HCT116 (cell line): ENCODE results near the gene MTHFS. TPM values are rescaled to one million over a fixed set of nuclear protein-coding genes. Genes with fewer than 3 reads are reported as not detected.

Experiments used
- ATAC-seq: fragments of 200-7000 bp; cut with Tn5 transposase; 2 replicates; pipeline ENCODE4 v1.9.1; 2020; ENCODE audit warnings: mild to moderate bottlenecking, moderate library complexity
- BruUV-seq: library from RNA; stranded (reverse); fragments of 400-500 nt; replicated peaks from 2 replicates; lab custom pipeline; 2021; lab: Mats Ljungman, UMichigan
- CTCF ChIA-PET: fragments of 300-600 bp; sonication (Branson Sonifier 250); formaldehyde crosslinking; loops from one replicate; lab custom pipeline; 2021; ENCODE audit warnings: antibody characterized with exemption; lab: Charles Lee
- POLR2A ChIA-PET: fragments of 300-600, 350-600 bp; sonication (Branson Sonifier 250); formaldehyde crosslinking; loops from one replicate; lab custom pipeline; 2021; ENCODE audit warnings: antibody characterized with exemption; lab: Charles Lee
- RAD21 ChIA-PET, 2 experiments: fragments of 300-600 bp; sonication (Branson Sonifier 250); formaldehyde crosslinking; loops; one replicate each; lab custom pipeline; 2023; ENCODE audit warnings: low total read pairs in 2 of 2; ENCODE audit not compliant: uncharacterized antibody in 2 of 2, unreplicated experiment in 2 of 2, low non-redundant PET in 1 of 2; lab: Charles Lee
- DNase-seq: peaks from one replicate; pipeline ENCODE4 v3.0.0-alpha.2; 2010; ENCODE audit warnings: low read depth, low spot score
- H2AFZ ChIP-seq: fragments of 200-600 bp; shearing (Covaris generic), sonication (generic); 2 replicates; pipeline ENCODE4 v1.6.1; 2017; ENCODE audit warnings: low read depth, mixed run types, mixed read lengths, antibody characterized with exemption, low read length; ENCODE audit not compliant: poor library complexity, severe bottlenecking
- H3K27ac ChIP-seq: 2 replicates; pipeline ENCODE4 v1.5.1; 2012; ENCODE audit warnings: low read depth, low read length
- H3K27me3 ChIP-seq: fragments of 200-600 bp; sonication (generic); 2 replicates; pipeline ENCODE4 v1.6.1; 2016; ENCODE audit warnings: mixed run types, low read length, mixed read lengths; ENCODE audit not compliant: insufficient read depth
- H3K36me3 ChIP-seq, 2 experiments: fragments of 200-500 bp in 1 of 2; fragments of 200-600 bp in 1 of 2; sonication (Bioruptor generic) in 1 of 2; sonication (generic) in 1 of 2; 2 replicates each; pipeline versions ENCODE4 v1.5.1 to v1.6.1; 2014 to 2016; ENCODE audit warnings: low read length in 2 of 2, inconsistent platforms in 1 of 2, mixed read lengths in 1 of 2, mixed run types in 1 of 2; ENCODE audit not compliant: insufficient read depth in 2 of 2, control insufficient read depth in 1 of 2
- H3K4me1 ChIP-seq, 2 experiments: fragments of 200-600 bp in 1 of 2; sonication (generic) in 1 of 2; 2 replicates each; pipeline versions ENCODE4 v1.5.1 to v1.6.1; 2012 to 2017; ENCODE audit warnings: low read length in 2 of 2, inconsistent platforms in 1 of 2, mild to moderate bottlenecking in 1 of 2, mixed read lengths in 1 of 2, mixed run types in 1 of 2, moderate library complexity in 1 of 2; ENCODE audit not compliant: insufficient read depth in 2 of 2, control insufficient read depth in 1 of 2
- H3K4me2 ChIP-seq: fragments of 200-600 bp; sonication (generic); 2 replicates; pipeline ENCODE4 v1.6.1; 2017; ENCODE audit warnings: mixed run types, low read length, mixed read lengths
- H3K4me3 ChIP-seq, 2 experiments: fragments of 200-600 bp in 1 of 2; sonication (generic) in 1 of 2; replicated peaks in 1 of 2; 2 replicates each; pipeline ENCODE4 v1.5.1; 2011 to 2016; ENCODE audit warnings: low read length in 2 of 2, control low read depth in 1 of 2, low read depth in 1 of 2, mild to moderate bottlenecking in 1 of 2, mixed read lengths in 1 of 2, mixed run types in 1 of 2
- H3K79me2 ChIP-seq: fragments of 200-600 bp; sonication (generic); 2 replicates; pipeline ENCODE4 v1.6.1; 2017; ENCODE audit warnings: mild to moderate bottlenecking, mixed run types, low read length, moderate library complexity, mixed read lengths; ENCODE audit not compliant: insufficient read depth
- H3K9ac ChIP-seq: fragments of 200-600 bp; sonication (generic); 2 replicates; pipeline ENCODE4 v1.6.1; 2016; ENCODE audit warnings: low read length, mixed read lengths
- H3K9me2 ChIP-seq: fragments of 200-600 bp; sonication (generic), shearing (Covaris generic); 2 replicates; pipeline ENCODE4 v1.6.1; 2017; ENCODE audit warnings: mixed run types, mild to moderate bottlenecking, moderate library complexity; ENCODE audit not compliant: insufficient read depth
- H3K9me3 ChIP-seq, 2 experiments: fragments of 200-500 bp in 1 of 2; fragments of 200-600 bp in 1 of 2; sonication (Bioruptor generic) in 1 of 2; sonication (generic) in 1 of 2; 2 replicates each; pipeline ENCODE4 v1.6.1; 2014 to 2017; ENCODE audit warnings: low read length in 2 of 2, mixed read lengths in 2 of 2, inconsistent platforms in 1 of 2, low read depth in 1 of 2, mild to moderate bottlenecking in 1 of 2, mixed run types in 1 of 2, moderate library complexity in 1 of 2; ENCODE audit not compliant: control insufficient read depth in 1 of 2, insufficient read depth in 1 of 2
- H4K20me1 ChIP-seq: fragments of 200-600 bp; sonication (generic), shearing (Covaris generic); 2 replicates; pipeline ENCODE4 v1.6.1; 2017; ENCODE audit warnings: mixed run types, mild to moderate bottlenecking, moderate library complexity; ENCODE audit not compliant: insufficient read depth
- CEBPB ChIP-seq: IDR thresholded peaks from 2 replicates; pipeline ENCODE4 v1.6.1; 2012; ENCODE audit warnings: low read depth
- EGR1 ChIP-seq: IDR thresholded peaks from 2 replicates; pipeline ENCODE4 v1.6.1; 2012; ENCODE audit warnings: low read depth
- POLR2A ChIP-seq: IDR thresholded peaks from 2 replicates; pipeline ENCODE4 v1.7.0; 2011; ENCODE audit warnings: borderline replicate concordance; ENCODE audit not compliant: insufficient read depth, insufficient read length; ENCODE audit errors: extremely low read depth
- POLR2AphosphoS5 ChIP-seq: IDR thresholded peaks from 2 replicates; pipeline ENCODE4 v1.6.1; 2011; ENCODE audit warnings: mild to moderate bottlenecking, low read depth, low read length, moderate library complexity
- RAD21 ChIP-seq: IDR thresholded peaks from 2 replicates; pipeline ENCODE4 v1.6.1; 2012; ENCODE audit warnings: low read depth, mild to moderate bottlenecking
- TCF7L2 ChIP-seq: IDR thresholded peaks from 2 replicates; pipeline ENCODE4 v1.7.0; 2011; ENCODE audit warnings: borderline replicate concordance, inconsistent platforms; ENCODE audit not compliant: insufficient read depth, insufficient read length; ENCODE audit errors: extremely low read depth
- intact Hi-C: fragments of 100-400 bp; cut with micrococcal nuclease; formaldehyde crosslinking; loops from 2 replicates; pipeline ENCODE4 v1.10.0; 2022
- total RNA-seq: library from RNA; stranded (reverse); gene quantifications from one replicate; pipeline ENCODE4 v1.2.1, GENCODE V29; 2021; ENCODE audit not compliant: unreplicated experiment
- TF ChIP-seq, protein P1 (sequence below): IDR thresholded peaks from 2 replicates; pipeline ENCODE4 v1.6.1; 2011; ENCODE audit warnings: mild to moderate bottlenecking, low read length, moderate library complexity; ENCODE audit not compliant: insufficient replicate concordance; ENCODE audit errors: extremely low read depth
- TF ChIP-seq, protein P2 (sequence below): IDR thresholded peaks from 2 replicates; pipeline ENCODE4 v1.6.1; 2012

Gene MTHFS
- total RNA-seq, 1 experiment from 2014 or later = 30.5 TPM

DNA sequence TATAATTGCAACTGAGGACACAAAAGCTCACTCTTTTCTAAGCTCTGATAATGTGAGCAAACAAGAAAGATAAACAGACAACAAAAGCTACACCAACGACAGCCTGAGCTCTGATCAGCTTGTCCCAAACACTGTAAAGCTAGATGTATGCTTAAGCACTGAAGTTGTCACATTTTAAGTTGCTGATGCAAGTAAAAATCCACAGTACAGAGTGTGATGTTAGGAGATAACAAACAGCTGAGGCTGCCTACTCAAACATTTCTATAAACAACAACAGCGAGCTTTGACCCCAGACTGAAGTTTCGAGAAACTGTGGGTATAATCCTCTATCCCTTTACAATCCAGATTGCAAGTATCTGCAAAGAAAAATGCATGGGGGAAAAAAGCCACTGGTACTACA, 10.7 kb downstream of the MTHFS start:
- no peaks in the 10 kb centered on the region for H3K4me1 ChIP-seq
- ChIA-PET RAD21 (no interaction called here), CTCF (no interaction called here), POLR2A (no interaction called here)
- H3K27ac ChIP-seq = no peak overlapping the region
- H3K4me2 ChIP-seq = no peak overlapping the region
- H4K20me1 ChIP-seq = no peaks in the 10 kb centered on the region
- intact Hi-C loops = no loop called here
- H3K79me2 ChIP-seq = peaks cover 26% of the 10 kb centered on the region
- H3K9me2 ChIP-seq = no peaks in the 10 kb centered on the region
- no peaks in the 10 kb centered on the region for H3K9me3 ChIP-seq
- no peak overlapping the region for H2AFZ ChIP-seq
- H3K9ac ChIP-seq = no peak overlapping the region
- DNase-seq (no peak), ATAC-seq (no peak)
- peaks cover 7 to 36% of the 10 kb centered on the region in 2 experiments; a peak in 3 of 4 replicates for H3K36me3 ChIP-seq
- TF ChIP-seq CEBPB = no peak
- BruUV-seq = no TSS peak
- no peak overlapping the region for H3K4me3 ChIP-seq
- H3K27me3 ChIP-seq = no peaks in the 10 kb centered on the region

DNA sequence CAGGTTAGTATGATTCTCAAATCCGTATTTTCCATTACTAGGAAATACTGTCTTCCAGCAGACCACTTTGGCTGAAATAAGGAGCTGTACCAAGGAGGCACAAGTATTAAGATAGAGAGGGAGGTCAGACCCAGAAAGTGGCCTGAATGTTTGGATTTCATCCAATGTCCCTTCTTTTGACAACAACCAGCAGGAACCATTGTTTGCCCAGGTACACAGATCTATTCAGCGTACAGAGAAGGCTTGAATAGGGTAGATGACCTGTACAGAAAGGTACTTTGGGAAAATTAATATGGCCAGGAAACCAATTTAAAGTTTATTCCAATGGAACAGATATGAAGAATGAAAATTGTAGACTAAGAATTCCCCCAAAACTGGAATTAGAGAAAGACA, 12.6 kb downstream of the MTHFS start:
- TF ChIP-seq RAD21 = no peak
- TF ChIP-seq TCF7L2 = no peak
- TF ChIP-seq, protein P1, sequence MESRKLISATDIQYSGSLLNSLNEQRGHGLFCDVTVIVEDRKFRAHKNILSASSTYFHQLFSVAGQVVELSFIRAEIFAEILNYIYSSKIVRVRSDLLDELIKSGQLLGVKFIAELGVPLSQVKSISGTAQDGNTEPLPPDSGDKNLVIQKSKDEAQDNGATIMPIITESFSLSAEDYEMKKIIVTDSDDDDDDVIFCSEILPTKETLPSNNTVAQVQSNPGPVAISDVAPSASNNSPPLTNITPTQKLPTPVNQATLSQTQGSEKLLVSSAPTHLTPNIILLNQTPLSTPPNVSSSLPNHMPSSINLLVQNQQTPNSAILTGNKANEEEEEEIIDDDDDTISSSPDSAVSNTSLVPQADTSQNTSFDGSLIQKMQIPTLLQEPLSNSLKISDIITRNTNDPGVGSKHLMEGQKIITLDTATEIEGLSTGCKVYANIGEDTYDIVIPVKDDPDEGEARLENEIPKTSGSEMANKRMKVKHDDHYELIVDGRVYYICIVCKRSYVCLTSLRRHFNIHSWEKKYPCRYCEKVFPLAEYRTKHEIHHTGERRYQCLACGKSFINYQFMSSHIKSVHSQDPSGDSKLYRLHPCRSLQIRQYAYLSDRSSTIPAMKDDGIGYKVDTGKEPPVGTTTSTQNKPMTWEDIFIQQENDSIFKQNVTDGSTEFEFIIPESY = no peak
- no peak for TF ChIP-seq POLR2A
- TF ChIP-seq, protein P2, sequence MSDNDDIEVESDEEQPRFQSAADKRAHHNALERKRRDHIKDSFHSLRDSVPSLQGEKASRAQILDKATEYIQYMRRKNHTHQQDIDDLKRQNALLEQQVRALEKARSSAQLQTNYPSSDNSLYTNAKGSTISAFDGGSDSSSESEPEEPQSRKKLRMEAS = no peak
- no peak for TF ChIP-seq POLR2AphosphoS5
- no peak for TF ChIP-seq EGR1
- Histone ChIP-seq H3K4me2 (no peak overlapping the region), H3K36me3 (peaks cover 13 to 41% of the 10 kb centered on the region in 2 experiments), H3K4me3 (no peak overlapping the region), H3K27me3 (no peaks in the 10 kb centered on the region), H3K9ac (no peak overlapping the region), H2AFZ (no peak overlapping the region), H3K9me3 (peaks cover 0 to 7% of the 10 kb centered on the region in 2 experiments; a peak in 1 of 4 replicates), H3K79me2 (peaks cover 27% of the 10 kb centered on the region), H3K4me1 (no peaks in the 10 kb centered on the region), H3K9me2 (no peaks in the 10 kb centered on the region), H4K20me1 (no peaks in the 10 kb centered on the region), H3K27ac (no peak overlapping the region)
- intact Hi-C loops = no loop called here
- POLR2A ChIA-PET = no interaction called here
- no peak for ATAC-seq
- no peak for DNase-seq
- no TSS peak for BruUV-seq
- RAD21 ChIA-PET = no interaction called here
- CTCF ChIA-PET = no interaction called here
